GM13977 (cell line): ENCODE data around the gene IGF1R.

Experiments
- DNase-seq: peaks from one replicate; pipeline ENCODE4 v3.0.0; 2012; ENCODE audit warnings: low spot score
- in situ Hi-C: fragments of 300-500 bp; cut with MboI; formaldehyde crosslinking; loops from one replicate; pipeline ENCODE4 v1.12.0; 2022; ENCODE audit warnings: low sequenced_read_pairs, low pct_unique_long_range_greater_than_20kb, mixed read lengths, inconsistent platforms; ENCODE audit not compliant: unreplicated experiment
- TF ChIP-seq, protein P1 (sequence below): IDR thresholded peaks from 2 replicates; pipeline ENCODE4 v1.5.1; 2012; ENCODE audit warnings: mild to moderate bottlenecking, control low read depth; ENCODE audit not compliant: insufficient read depth; ENCODE audit errors: extremely low read depth, missing control alignments

IGF1R gene

DNA sequence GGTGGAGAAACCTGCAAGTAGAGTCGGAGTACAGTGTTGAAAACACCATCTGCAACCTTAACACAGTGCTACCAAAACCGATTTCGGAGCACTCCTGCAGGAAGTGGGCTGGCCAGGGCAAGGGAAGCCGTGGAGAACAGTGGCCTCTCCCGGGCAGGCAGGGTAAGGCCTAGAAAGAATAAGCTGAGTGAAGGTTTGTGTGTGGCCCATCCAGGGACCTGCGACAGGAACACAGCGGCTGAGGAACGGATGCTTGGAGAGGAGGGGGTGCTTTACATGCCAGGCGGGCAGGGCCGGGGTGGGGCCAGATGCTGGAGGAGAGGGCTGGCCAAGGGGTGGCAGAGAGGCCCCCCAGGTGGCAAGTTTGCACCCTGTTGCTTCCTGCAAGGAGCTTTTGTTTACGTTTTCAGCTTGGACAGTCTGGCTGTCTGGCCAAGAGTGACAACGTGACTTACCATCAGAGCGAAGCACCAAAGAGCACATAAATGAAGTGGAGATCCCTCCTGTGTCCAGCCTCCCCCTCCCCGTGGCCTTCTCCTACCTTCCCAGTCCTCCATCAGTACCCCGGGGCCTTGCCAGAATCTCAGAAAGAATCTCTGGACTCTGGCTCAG is 202.7 kb downstream of the IGF1R start:
- TF ChIP-seq, protein P1, sequence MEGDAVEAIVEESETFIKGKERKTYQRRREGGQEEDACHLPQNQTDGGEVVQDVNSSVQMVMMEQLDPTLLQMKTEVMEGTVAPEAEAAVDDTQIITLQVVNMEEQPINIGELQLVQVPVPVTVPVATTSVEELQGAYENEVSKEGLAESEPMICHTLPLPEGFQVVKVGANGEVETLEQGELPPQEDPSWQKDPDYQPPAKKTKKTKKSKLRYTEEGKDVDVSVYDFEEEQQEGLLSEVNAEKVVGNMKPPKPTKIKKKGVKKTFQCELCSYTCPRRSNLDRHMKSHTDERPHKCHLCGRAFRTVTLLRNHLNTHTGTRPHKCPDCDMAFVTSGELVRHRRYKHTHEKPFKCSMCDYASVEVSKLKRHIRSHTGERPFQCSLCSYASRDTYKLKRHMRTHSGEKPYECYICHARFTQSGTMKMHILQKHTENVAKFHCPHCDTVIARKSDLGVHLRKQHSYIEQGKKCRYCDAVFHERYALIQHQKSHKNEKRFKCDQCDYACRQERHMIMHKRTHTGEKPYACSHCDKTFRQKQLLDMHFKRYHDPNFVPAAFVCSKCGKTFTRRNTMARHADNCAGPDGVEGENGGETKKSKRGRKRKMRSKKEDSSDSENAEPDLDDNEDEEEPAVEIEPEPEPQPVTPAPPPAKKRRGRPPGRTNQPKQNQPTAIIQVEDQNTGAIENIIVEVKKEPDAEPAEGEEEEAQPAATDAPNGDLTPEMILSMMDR, result peak; percentile 60
- DNase-seq, result peak; percentile 59
- in situ Hi-C loops, result no loop called here

DNA sequence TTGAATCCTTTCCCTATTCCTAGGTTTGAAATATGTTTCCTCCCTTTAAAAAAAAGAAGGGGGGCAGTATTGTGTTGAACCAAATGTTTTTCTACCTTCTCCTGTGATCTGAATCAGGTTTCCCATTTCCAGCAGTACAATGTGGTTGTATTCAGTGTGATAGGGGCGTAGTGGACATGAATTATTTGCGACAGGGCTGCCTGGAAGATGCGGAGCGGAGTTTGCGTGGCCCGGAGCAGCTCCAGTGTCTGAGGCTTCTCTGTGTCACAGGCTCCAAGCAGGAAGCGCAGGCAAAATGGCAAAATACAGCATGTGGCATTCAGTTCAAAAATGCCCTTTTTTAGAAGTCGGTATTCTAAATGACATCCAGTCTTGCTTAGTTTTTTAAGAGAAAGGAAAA is 204.8 kb downstream of the IGF1R start:
- DNase-seq, result peak; percentile 68
- TF ChIP-seq, protein P1, result no peak

DNA sequence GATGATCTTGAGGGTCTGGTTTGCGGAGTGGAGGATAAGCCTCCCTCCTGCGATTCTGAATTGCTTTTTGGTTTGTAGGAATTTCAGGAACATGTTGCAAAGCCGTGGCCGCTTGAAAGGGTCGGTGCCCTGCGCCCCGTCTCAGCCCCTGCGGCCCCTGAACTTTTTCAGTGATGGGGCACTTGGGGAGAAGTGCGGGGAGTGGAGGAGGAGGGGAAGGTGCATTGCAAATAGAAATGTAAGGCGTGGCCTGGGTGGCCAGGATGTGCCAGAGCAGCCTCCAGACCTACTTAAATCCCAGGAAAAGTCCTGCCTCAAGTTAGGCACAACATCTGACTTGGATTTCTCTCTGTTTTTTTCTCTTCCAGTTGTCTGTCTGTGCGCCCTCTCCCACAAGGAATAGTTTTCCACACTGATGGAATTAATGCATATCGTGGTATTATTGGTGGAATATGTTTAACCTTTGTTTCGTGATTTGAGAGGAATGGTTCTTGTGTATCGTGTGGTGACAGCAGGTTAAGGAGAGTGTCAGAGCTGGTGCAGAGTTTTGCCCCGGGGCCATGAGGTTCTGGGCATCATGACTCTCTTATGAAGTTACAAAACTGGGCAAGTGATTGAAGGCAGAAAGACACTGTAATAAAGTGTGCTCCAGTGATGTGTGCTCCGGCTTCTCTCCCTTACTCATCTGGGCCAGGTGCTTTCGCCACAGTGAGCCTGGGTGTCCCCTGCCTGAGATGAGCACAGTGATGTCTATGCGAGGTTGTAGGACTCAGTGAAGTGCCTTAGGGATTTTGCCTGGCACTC is 205.5 kb downstream of the IGF1R start:
- TF ChIP-seq, protein P1, result no peak

More for the DNA sequence above, 204.8 kb downstream of the IGF1R start:
- in situ Hi-C loops, result no loop called here

DNA sequence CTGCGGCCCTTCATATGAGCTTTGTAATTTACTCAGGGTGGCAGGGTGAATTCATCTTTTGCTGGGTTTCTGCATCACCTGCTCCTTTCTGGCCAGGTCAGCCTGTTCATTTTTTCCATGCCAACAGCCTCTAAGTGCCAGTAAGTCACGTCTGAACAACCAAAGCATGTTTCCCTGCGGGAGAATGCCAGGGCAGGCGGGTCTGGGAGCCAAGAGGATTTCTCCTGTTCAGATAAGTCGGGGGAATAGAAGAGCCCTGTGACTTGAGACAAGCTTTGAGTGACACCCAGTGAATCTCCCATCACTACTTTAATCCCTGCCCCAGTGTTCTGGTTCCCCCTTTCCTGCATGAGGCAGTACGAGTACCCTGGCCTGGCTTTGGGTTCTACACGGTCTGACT is 206.2 kb downstream of the IGF1R start:
- TF ChIP-seq, protein P1, result no peak
- no peak for DNase-seq
- in situ Hi-C loops, result no loop called here

More for the DNA sequence above, 205.5 kb downstream of the IGF1R start:
- DNase-seq, result no peak
- in situ Hi-C loops, result no loop called here

DNA sequence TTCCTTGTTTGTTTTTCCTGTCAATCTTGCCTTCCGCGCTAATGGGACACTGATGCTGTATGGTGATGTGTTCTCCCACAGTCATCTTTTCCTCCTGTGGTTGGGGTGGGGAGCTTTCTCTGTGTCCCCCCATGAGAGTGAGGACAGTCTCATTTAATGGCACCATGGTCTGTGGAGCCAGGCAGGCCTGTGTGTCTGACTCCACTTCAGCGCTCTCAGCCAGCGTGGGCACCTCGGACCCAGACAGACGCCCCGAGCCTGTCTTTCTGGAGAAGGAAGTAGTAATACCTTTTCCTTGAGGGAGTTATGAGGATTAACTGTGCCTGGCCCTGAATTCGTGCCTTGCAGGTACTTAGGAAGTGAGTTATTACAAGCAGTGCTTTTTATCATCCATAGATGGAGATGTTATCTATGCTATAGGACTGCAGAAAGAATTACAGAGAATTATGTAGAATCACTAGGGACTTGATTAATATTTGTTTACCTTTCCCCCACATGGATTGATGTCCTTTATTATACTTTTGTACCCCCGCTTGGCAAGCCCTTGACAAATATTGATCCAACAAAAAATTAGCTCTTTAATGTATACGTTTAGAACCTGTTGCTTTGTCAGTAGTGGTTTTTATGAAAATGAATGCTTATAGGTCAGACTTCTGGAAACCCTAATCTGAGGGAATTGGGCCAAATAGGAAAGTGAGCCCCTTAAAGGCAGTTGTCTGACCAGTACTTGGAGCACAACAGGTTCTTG is 206.9 kb downstream of the IGF1R start:
- TF ChIP-seq, protein P1, result no peak
- in situ Hi-C loops, result no loop called here
- no peak for DNase-seq

DNA sequence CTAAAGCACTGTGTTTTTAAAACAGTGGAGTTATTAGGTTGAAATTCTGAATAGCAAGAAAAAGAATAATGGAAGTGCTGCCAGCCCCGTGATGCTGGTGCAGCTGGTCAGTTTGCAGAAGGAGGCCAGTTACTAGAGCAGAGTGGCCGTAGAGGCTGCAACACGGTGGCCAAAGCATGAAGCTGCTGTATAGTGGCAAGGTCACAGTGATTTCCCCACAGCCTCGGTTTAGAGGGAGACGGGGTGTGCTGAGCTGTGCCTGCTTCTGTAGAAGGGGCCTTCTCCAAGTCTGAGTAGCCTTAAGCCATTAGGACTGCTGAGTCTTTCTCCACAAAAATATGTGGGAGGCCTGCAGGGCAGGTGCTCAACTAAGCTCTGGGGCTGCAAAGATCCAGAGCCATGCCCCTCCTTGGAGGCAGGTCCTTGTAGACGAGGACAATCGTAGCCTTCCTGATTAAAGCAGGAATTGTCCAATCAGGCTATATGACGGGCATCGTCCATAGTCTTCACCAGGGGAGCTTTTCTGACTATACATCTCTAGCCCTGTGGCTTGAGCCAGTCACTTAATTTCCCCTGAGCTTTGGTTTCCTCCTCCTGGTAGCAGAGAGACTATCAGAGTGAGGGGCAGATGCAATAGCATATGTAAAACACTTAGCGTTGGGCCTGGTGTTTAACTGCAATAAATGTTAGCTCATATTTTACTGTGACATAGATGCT is 207.6 kb downstream of the IGF1R start:
- TF ChIP-seq, protein P1, result no peak
- in situ Hi-C loops, result no loop called here
- DNase-seq, result no peak
